IMR-90 (cell line): ENCODE data around the gene PIK3R3. TPM values are rescaled to one million over a fixed set of nuclear protein-coding genes. Genes with fewer than 3 reads are reported as not detected.

Experiments
- ATAC-seq: fragments of 200-7000 bp; cut with Tn5 transposase; 2 replicates; pipeline ENCODE4 v1.9.1; 2020; ENCODE audit warnings: low read depth, mild to moderate bottlenecking, moderate library complexity
- BruUV-seq: library from RNA; stranded (reverse); fragments of 400-500 nt; replicated peaks from 2 replicates; lab custom pipeline; 2021; lab: Mats Ljungman, UMichigan
- CTCF ChIA-PET: fragments of 300-600 bp; formaldehyde crosslinking; extraction: SDS; loops from one replicate; lab custom pipeline; 2021; ENCODE audit warnings: antibody characterized with exemption; lab: Yijun Ruan, JAX
- POLR2A ChIA-PET: fragments of 300-600 bp; sonication (Branson Sonifier 250); formaldehyde crosslinking; loops from one replicate; lab custom pipeline; 2022; ENCODE audit warnings: antibody characterized with exemption; ENCODE audit not compliant: unreplicated experiment; lab: Charles Lee
- DNase-seq: peaks from one replicate; pipeline ENCODE4 v3.0.0; 2013
- H2AFZ ChIP-seq: replicated peaks from 2 replicates; pipeline ENCODE3; 2013; ENCODE audit warnings: low read length, mild to moderate bottlenecking; ENCODE audit not compliant: poor library complexity
- H2AK5ac ChIP-seq: 2 replicates; pipeline ENCODE4 v1.6.1; 2013; ENCODE audit warnings: low read depth, low read length, inconsistent platforms
- H2AK9ac ChIP-seq: replicated peaks from 2 replicates; pipeline ENCODE3; 2013; ENCODE audit warnings: mild to moderate bottlenecking, low read depth, low read length, moderate library complexity; ENCODE audit not compliant: poor library complexity
- H2BK120ac ChIP-seq: 2 replicates; pipeline ENCODE4 v1.6.1; 2013; ENCODE audit warnings: low read depth, low read length, inconsistent platforms
- H2BK15ac ChIP-seq: 3 replicates; pipeline ENCODE4 v1.6.1; 2013; ENCODE audit warnings: low read depth, low read length, inconsistent platforms
- H2BK20ac ChIP-seq: 2 replicates; pipeline ENCODE4 v1.6.1; 2013; ENCODE audit warnings: low read depth, mild to moderate bottlenecking, inconsistent platforms, low read length, moderate library complexity
- H2BK5ac ChIP-seq: 2 replicates; pipeline ENCODE4 v1.6.1; 2013; ENCODE audit warnings: mild to moderate bottlenecking, low read depth, low read length, inconsistent platforms; ENCODE audit not compliant: poor library complexity, severe bottlenecking
- H3K14ac ChIP-seq: replicated peaks from 2 replicates; pipeline ENCODE4 v1.6.1; 2013; ENCODE audit warnings: low read depth, low read length, inconsistent platforms
- H3K18ac ChIP-seq: 2 replicates; pipeline ENCODE4 v1.6.1; 2013; ENCODE audit warnings: low read depth, low read length, control low read depth
- H3K23ac ChIP-seq: 2 replicates; pipeline ENCODE4 v1.6.1; 2013; ENCODE audit warnings: low read depth, low read length, inconsistent platforms
- H3K27ac ChIP-seq: 2 replicates; pipeline ENCODE4 v1.5.1; 2013; ENCODE audit warnings: mild to moderate bottlenecking, control low read depth, low read length; ENCODE audit not compliant: insufficient read depth
- H3K27me3 ChIP-seq: 2 replicates; pipeline ENCODE4 v1.6.1; 2013; ENCODE audit warnings: low read length; ENCODE audit not compliant: control insufficient read depth, insufficient read depth
- H3K36me3 ChIP-seq: 2 replicates; pipeline ENCODE4 v1.6.1; 2013; ENCODE audit warnings: low read length, mixed read lengths; ENCODE audit not compliant: control insufficient read depth, insufficient read depth
- H3K4ac ChIP-seq: 2 replicates; pipeline ENCODE4 v1.6.1; 2013; ENCODE audit warnings: low read depth, low read length, inconsistent platforms
- H3K4me1 ChIP-seq: 2 replicates; pipeline ENCODE4 v1.6.1; 2013; ENCODE audit warnings: low read length, mixed read lengths; ENCODE audit not compliant: control insufficient read depth, insufficient read depth
- H3K4me2 ChIP-seq: 2 replicates; pipeline ENCODE4 v1.6.1; 2013; ENCODE audit warnings: low read depth, mild to moderate bottlenecking, control low read depth, low read length, moderate library complexity
- H3K4me3 ChIP-seq: 2 replicates; pipeline ENCODE4 v1.5.1; 2013; ENCODE audit warnings: low read depth, mild to moderate bottlenecking, control low read depth, low read length, moderate library complexity; ENCODE audit not compliant: insufficient read depth
- H3K56ac ChIP-seq: 2 replicates; pipeline ENCODE4 v1.6.1; 2013; ENCODE audit warnings: low read length, inconsistent platforms; ENCODE audit not compliant: insufficient read depth; ENCODE audit errors: extremely low read depth
- H3K79me1 ChIP-seq, 2 experiments: 2 replicates each; pipeline ENCODE4 v1.6.1; 2013; ENCODE audit warnings: low read length in 2 of 2, inconsistent platforms in 1 of 2, low read depth in 1 of 2
- H3K9ac ChIP-seq: 2 replicates; pipeline ENCODE4 v1.6.1; 2013; ENCODE audit warnings: low read depth, low read length, control low read depth
- H3K9me1 ChIP-seq: 2 replicates; pipeline ENCODE4 v1.6.1; 2013; ENCODE audit warnings: low read length, inconsistent platforms; ENCODE audit not compliant: insufficient read depth
- H3K9me3 ChIP-seq: 2 replicates; pipeline ENCODE4 v1.6.1; 2013; ENCODE audit warnings: low read length; ENCODE audit not compliant: control insufficient read depth, insufficient read depth
- H4K20me1 ChIP-seq: 2 replicates; pipeline ENCODE4 v1.6.1; 2013; ENCODE audit warnings: low read length, inconsistent platforms; ENCODE audit not compliant: insufficient read depth
- H4K5ac ChIP-seq: 2 replicates; pipeline ENCODE4 v1.6.1; 2013; ENCODE audit warnings: mild to moderate bottlenecking, low read depth, low read length, control low read depth
- H4K8ac ChIP-seq, 2 experiments: 2 replicates each; pipeline ENCODE4 v1.6.1; 2013; ENCODE audit warnings: low read depth in 2 of 2, low read length in 2 of 2, control low read depth in 1 of 2, inconsistent platforms in 1 of 2
- H4K91ac ChIP-seq: 2 replicates; pipeline ENCODE4 v1.6.1; 2013; ENCODE audit warnings: low read depth, low read length, inconsistent platforms; ENCODE audit not compliant: insufficient read depth
- BHLHE40 ChIP-seq: fragments of 150-350 bp; IDR thresholded peaks from 2 replicates; pipeline ENCODE4 v1.6.1; 2016; ENCODE audit warnings: mild to moderate bottlenecking, low read depth, low read length
- CEBPB ChIP-seq: IDR thresholded peaks from 2 replicates; pipeline ENCODE4 v1.6.1; 2012; ENCODE audit warnings: low read depth, low read length, improper control_type of control experiment
- CHD1 ChIP-seq: IDR thresholded peaks from 2 replicates; pipeline ENCODE4 v1.6.1; 2012; ENCODE audit warnings: low read depth, low read length, improper control_type of control experiment
- FOS ChIP-seq: fragments of 150-350 bp; IDR thresholded peaks from 2 replicates; pipeline ENCODE4 v1.6.1; 2016; ENCODE audit warnings: low read depth, low read length
- MAFK ChIP-seq: IDR thresholded peaks from 2 replicates; pipeline ENCODE4 v1.6.1; 2012; ENCODE audit warnings: low read depth, low read length, improper control_type of control experiment
- MAZ ChIP-seq: IDR thresholded peaks from 2 replicates; pipeline ENCODE4 v1.6.1; 2012; ENCODE audit warnings: low read depth, mild to moderate bottlenecking, low read length, improper control_type of control experiment, moderate library complexity, borderline replicate concordance
- MXI1 ChIP-seq: IDR thresholded peaks from 2 replicates; pipeline ENCODE4 v1.6.1; 2012; ENCODE audit warnings: low read depth, mild to moderate bottlenecking, low read length, moderate library complexity, borderline replicate concordance
- NFE2L2 ChIP-seq: fragments of 150-350 bp; IDR thresholded peaks from 2 replicates; pipeline ENCODE4 v1.6.1; 2016; ENCODE audit warnings: low read depth, mild to moderate bottlenecking, low read length
- POLR2A ChIP-seq: IDR thresholded peaks from 2 replicates; pipeline ENCODE4 v1.6.1; 2012; ENCODE audit warnings: mild to moderate bottlenecking, low read depth, low read length
- RAD21 ChIP-seq: IDR thresholded peaks from 2 replicates; pipeline ENCODE4 v1.6.1; 2012; ENCODE audit warnings: low read length, improper control_type of control experiment
- RCOR1 ChIP-seq: IDR thresholded peaks from 2 replicates; pipeline ENCODE4 v1.6.1; 2012; ENCODE audit warnings: mild to moderate bottlenecking, low read length, improper control_type of control experiment; ENCODE audit not compliant: insufficient replicate concordance
- RFX5 ChIP-seq: IDR thresholded peaks from 2 replicates; pipeline ENCODE4 v1.8.0; 2012; ENCODE audit warnings: low read depth, mild to moderate bottlenecking, low read length, moderate library complexity
- SMC3 ChIP-seq: fragments of 150-350 bp; IDR thresholded peaks from 2 replicates; pipeline ENCODE4 v1.6.1; 2016; ENCODE audit warnings: low read depth, mild to moderate bottlenecking, antibody characterized with exemption, low read length, moderate library complexity
- WGBS, 2 experiments: methylation state at CpG; one replicate each; pipeline versions ENCODE4 v1.1.5 to v1.1.7; 2013; ENCODE audit warnings: missing lambda C conversion rate in 2 of 2; ENCODE audit not compliant: insufficient read length in 1 of 2; ENCODE audit errors: extremely low coverage in 2 of 2; 5-methylcytosine and 5-hydroxymethylcytosine counted together
- dilution Hi-C: fragments of 300-500 bp; cut with HindIII; formaldehyde crosslinking; loops from one replicate; pipeline ENCODE4 v1.14.3; 2018; ENCODE audit warnings: low sequenced_read_pairs; ENCODE audit not compliant: unreplicated experiment
- in situ Hi-C: fragments of 300-500 bp; cut with MboI; formaldehyde crosslinking; loops from 3 replicates; pipeline ENCODE4 v1.14.3; 2019; ENCODE audit warnings: low sequenced_read_pairs, inconsistent platforms, mixed read lengths
- intact Hi-C: fragments of 100-400 bp; cut with micrococcal nuclease; formaldehyde crosslinking; loops from 2 replicates; pipeline ENCODE4 v1.10.0; 2022
- polyA plus RNA-seq, 3 experiments: library from polyadenylated mRNA; depleted of rRNA; stranded (reverse); fragments of >200 nt; gene quantifications; 2 replicates each; pipeline ENCODE4 v1.2.3, GENCODE V29; 2012; ENCODE audit warnings: low replicate concordance in 1 of 3
- total RNA-seq: library from RNA; depleted of rRNA; stranded (reverse); fragments of >200 nt; gene quantifications from 2 replicates; pipeline ENCODE4 v1.2.3, GENCODE V29; 2012
- TF ChIP-seq, protein P1 (sequence below): fragments of 150-350 bp; IDR thresholded peaks from 2 replicates; pipeline ENCODE4 v1.6.1; 2017; ENCODE audit warnings: mild to moderate bottlenecking, antibody characterized with exemption, low read length, low read depth
- TF ChIP-seq, protein P2 (sequence below): conservative IDR thresholded peaks from 2 replicates; pipeline ENCODE4 v1.5.1; 2012; ENCODE audit warnings: mild to moderate bottlenecking, low read depth, low read length, improper control_type of control experiment
- TF ChIP-seq, protein P3 (sequence below): fragments of 150-350 bp; IDR thresholded peaks from 2 replicates; pipeline ENCODE4 v1.6.1; 2016; ENCODE audit warnings: low read depth, mild to moderate bottlenecking, low read length, moderate library complexity, borderline replicate concordance

PIK3R3 gene
- total and polyA plus RNA-seq, 2 of the 4 experiments (the other 2 are of a cell fraction): 5.3 to 9.9 TPM

DNA sequence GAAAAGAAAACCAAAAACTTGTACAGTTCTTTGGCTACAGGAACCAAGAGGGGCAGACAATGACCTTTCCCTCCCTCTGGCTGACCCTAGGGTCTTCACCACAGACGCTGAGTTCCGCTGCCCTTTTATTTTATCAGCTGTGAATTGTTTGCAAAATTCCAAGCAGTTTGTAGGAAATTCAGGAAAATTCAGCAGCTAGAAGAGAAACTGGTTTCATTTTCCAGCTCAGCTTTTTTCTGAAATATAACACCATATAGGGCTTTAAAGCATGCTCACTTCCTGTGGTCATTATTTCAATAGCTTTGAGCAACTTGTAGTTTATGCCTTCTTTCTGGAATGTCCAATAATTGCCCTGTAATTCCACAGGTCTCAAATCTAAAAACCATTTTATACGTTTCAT lies 5.5 kb upstream of the PIK3R3 start:
- intact Hi-C loops (no loop called here), in situ Hi-C loops (no loop called here), dilution Hi-C loops (no loop called here)
- H3K56ac ChIP-seq: peak overlapping the region; percentile 92
- peaks cover 0 to 6% of the 10 kb centered on the region in 2 experiments; a peak in 1 of 4 replicates for H3K79me1 ChIP-seq
- peak overlapping the region; percentile 94 for H3K27ac ChIP-seq
- peak overlapping the region; percentile 70; the same call in 1 of the 2 replicates for H2BK20ac ChIP-seq
- peak overlapping the region; percentile 84 for H2AFZ ChIP-seq
- H2AK9ac ChIP-seq: no peak overlapping the region
- H3K9me3 ChIP-seq: no peaks in the 10 kb centered on the region
- no peaks in the 10 kb centered on the region for H3K36me3 ChIP-seq
- peak overlapping the region; percentile 69; the same call in 1 of the 2 replicates for H3K23ac ChIP-seq
- peak overlapping the region; percentile 97 for H2BK120ac ChIP-seq
- peak overlapping the region; percentile 87 for H3K18ac ChIP-seq
- POLR2A ChIA-PET: interaction anchor here (0.6 kb wide), 1 partner anchor 12 kb away, joined by 10 read pairs; no protein-coding TSS in a partner anchor
- peaks cover 8% of the 10 kb centered on the region for H3K4me1 ChIP-seq
- no CpG with 5 or more reads among the region's 3 CpGs for WGBS, 2 experiments
- peak overlapping the region; percentile 84 for H3K4me2 ChIP-seq
- peak overlapping the region; percentile 84 for H3K4ac ChIP-seq
- H3K9ac ChIP-seq: peak overlapping the region; percentile 74
- CTCF ChIA-PET: no interaction called here
- H3K27me3 ChIP-seq: no peaks in the 10 kb centered on the region
- peak overlapping the region; percentile 40 for H3K4me3 ChIP-seq
- no peak overlapping the region for H2AK5ac ChIP-seq
- TF ChIP-seq CEBPB (no peak), MAFK (no peak), MXI1 (no peak), SMC3 (no peak), POLR2A (no peak), RFX5 (no peak), CHD1 (no peak), RAD21 (no peak), RCOR1 (no peak), FOS (no peak), BHLHE40 (no peak), MAZ (no peak), NFE2L2 (no peak)
- TF ChIP-seq, protein P1, sequence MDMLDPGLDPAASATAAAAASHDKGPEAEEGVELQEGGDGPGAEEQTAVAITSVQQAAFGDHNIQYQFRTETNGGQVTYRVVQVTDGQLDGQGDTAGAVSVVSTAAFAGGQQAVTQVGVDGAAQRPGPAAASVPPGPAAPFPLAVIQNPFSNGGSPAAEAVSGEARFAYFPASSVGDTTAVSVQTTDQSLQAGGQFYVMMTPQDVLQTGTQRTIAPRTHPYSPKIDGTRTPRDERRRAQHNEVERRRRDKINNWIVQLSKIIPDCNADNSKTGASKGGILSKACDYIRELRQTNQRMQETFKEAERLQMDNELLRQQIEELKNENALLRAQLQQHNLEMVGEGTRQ: no peak
- TF ChIP-seq, protein P2, sequence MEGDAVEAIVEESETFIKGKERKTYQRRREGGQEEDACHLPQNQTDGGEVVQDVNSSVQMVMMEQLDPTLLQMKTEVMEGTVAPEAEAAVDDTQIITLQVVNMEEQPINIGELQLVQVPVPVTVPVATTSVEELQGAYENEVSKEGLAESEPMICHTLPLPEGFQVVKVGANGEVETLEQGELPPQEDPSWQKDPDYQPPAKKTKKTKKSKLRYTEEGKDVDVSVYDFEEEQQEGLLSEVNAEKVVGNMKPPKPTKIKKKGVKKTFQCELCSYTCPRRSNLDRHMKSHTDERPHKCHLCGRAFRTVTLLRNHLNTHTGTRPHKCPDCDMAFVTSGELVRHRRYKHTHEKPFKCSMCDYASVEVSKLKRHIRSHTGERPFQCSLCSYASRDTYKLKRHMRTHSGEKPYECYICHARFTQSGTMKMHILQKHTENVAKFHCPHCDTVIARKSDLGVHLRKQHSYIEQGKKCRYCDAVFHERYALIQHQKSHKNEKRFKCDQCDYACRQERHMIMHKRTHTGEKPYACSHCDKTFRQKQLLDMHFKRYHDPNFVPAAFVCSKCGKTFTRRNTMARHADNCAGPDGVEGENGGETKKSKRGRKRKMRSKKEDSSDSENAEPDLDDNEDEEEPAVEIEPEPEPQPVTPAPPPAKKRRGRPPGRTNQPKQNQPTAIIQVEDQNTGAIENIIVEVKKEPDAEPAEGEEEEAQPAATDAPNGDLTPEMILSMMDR: no peak
- TF ChIP-seq, protein P3, sequence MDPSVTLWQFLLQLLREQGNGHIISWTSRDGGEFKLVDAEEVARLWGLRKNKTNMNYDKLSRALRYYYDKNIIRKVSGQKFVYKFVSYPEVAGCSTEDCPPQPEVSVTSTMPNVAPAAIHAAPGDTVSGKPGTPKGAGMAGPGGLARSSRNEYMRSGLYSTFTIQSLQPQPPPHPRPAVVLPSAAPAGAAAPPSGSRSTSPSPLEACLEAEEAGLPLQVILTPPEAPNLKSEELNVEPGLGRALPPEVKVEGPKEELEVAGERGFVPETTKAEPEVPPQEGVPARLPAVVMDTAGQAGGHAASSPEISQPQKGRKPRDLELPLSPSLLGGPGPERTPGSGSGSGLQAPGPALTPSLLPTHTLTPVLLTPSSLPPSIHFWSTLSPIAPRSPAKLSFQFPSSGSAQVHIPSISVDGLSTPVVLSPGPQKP: no peak
- ATAC-seq (peak; percentile 71), DNase-seq (peak; percentile 76)
- H2BK5ac ChIP-seq: peak overlapping the region; percentile 76
- peak overlapping the region; percentile 85 to 86 for H4K8ac ChIP-seq
- peak overlapping the region; percentile 81; the same call in 2 of the 3 replicates for H2BK15ac ChIP-seq
- 0 out of 2 replicates have a peak, but pooled peaks cover 4% of the 10 kb centered on the region for H3K9me1 ChIP-seq
- peak overlapping the region; percentile 77 for H4K5ac ChIP-seq
- no TSS peak for BruUV-seq
- peak overlapping the region; percentile 92 for H3K14ac ChIP-seq
- H4K20me1 ChIP-seq: no peaks in the 10 kb centered on the region
- no peak overlapping the region; the same call in 1 of the 2 replicates for H4K91ac ChIP-seq
